GM12878 (cell line): ENCODE results near the gene BPNT1.

ENCODE experiments used
- ESRRA ChIP-seq: IDR thresholded peaks from 2 replicates; pipeline ENCODE4 v1.6.1; 2012; ENCODE audit warnings: mild to moderate bottlenecking, low read length, improper control_type of control experiment
- NFIC ChIP-seq: IDR thresholded peaks from 2 replicates; pipeline ENCODE4 v1.6.1; 2012; ENCODE audit warnings: low read depth, mild to moderate bottlenecking, inconsistent platforms, low read length, moderate library complexity
- TF ChIP-seq, protein P1 (sequence below): IDR thresholded peaks from 2 replicates; pipeline ENCODE4 v1.6.1; 2012; ENCODE audit warnings: low read length, inconsistent platforms

GRCh38 chr1:220137019-220137786, 47.6 kb upstream of the BPNT1 start:
- TF ChIP-seq, protein P1, sequence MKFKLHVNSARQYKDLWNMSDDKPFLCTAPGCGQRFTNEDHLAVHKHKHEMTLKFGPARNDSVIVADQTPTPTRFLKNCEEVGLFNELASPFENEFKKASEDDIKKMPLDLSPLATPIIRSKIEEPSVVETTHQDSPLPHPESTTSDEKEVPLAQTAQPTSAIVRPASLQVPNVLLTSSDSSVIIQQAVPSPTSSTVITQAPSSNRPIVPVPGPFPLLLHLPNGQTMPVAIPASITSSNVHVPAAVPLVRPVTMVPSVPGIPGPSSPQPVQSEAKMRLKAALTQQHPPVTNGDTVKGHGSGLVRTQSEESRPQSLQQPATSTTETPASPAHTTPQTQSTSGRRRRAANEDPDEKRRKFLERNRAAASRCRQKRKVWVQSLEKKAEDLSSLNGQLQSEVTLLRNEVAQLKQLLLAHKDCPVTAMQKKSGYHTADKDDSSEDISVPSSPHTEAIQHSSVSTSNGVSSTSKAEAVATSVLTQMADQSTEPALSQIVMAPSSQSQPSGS, result no peak
- TF ChIP-seq ESRRA (no peak), NFIC (no peak)
